Measurements from ENCODE around the gene RPL13A.

- TF ChIP-seq POLR2A (IDR thresholded peaks at IDR 0.05; ENCODE audit: low read depth, low read length) (no peak), CTCF (IDR thresholded peaks at IDR 0.05; ENCODE audit: extremely low read depth in 1 of 2, insufficient read depth in 1 of 2, low read depth in 1 of 2, low read length in 2 of 2) (no peak), EZH2 (IDR thresholded peaks at IDR 0.05; ENCODE audit: borderline replicate concordance, low read depth, low read length, severe bottlenecking) (no peak), MAX (IDR thresholded peaks at IDR 0.05; ENCODE audit: insufficient read depth, insufficient read length) (no peak), JUN (IDR thresholded peaks at IDR 0.05; ENCODE audit: borderline replicate concordance, insufficient read depth, insufficient read length, low read depth) (no peak), POLR2AphosphoS5 (IDR thresholded peaks at IDR 0.05; ENCODE audit: insufficient read depth, low read depth, low read length) (no peak), FOS (IDR thresholded peaks at IDR 0.05; ENCODE audit: borderline replicate concordance, insufficient read depth, low read length) (no peak), MYC (IDR thresholded peaks at IDR 0.05; ENCODE audit: low read depth, low read length) (no peak)
Observed at GRCh38 chr19:49507803-49508494, 20.5 kb downstream of the RPL13A start.
